SK-N-SH treated with all-trans-retinoic acid at 6 μM for 48 hours (cell line): ENCODE results near the gene STIM2.

Experiments
- ATAC-seq: fragments of 200-7000 bp; cut with Tn5 transposase; 3 replicates; pipeline ENCODE4 v1.9.1; 2020; ENCODE audit warnings: mild to moderate bottlenecking, moderate library complexity
- ARNTL ChIP-seq: fragments of 450-650 bp; formaldehyde crosslinking; IDR thresholded peaks from 2 replicates; pipeline ENCODE4 v1.5.0; 2020; ENCODE audit warnings: low read depth, mild to moderate bottlenecking, moderate library complexity, borderline replicate concordance
- BACH2 ChIP-seq: fragments of 250-450 bp; sonication (Bioruptor Pico); IDR thresholded peaks from 2 replicates; pipeline ENCODE4 v1.9.0; 2021; ENCODE audit warnings: mild to moderate bottlenecking, borderline replicate concordance
- CSDC2 ChIP-seq: fragments of 250-450 bp; sonication (Bioruptor Pico); IDR thresholded peaks from 2 replicates; pipeline ENCODE4 v1.5.0; 2020; ENCODE audit warnings: mild to moderate bottlenecking, moderate library complexity
- ESRRG ChIP-seq: fragments of 250-450 bp; sonication (Bioruptor Pico); IDR thresholded peaks from 2 replicates; pipeline ENCODE4 v1.6.1; 2021; ENCODE audit warnings: mild to moderate bottlenecking
- ISL1 ChIP-seq: fragments of 250-450 bp; sonication (Bioruptor Pico); IDR thresholded peaks from 2 replicates; pipeline ENCODE4 v2.1.2; 2022; ENCODE audit warnings: mild to moderate bottlenecking, moderate library complexity
- OSR1 ChIP-seq: fragments of 250-450 bp; sonication (Bioruptor Pico); IDR thresholded peaks from 2 replicates; pipeline ENCODE4 v1.8.0; 2022; ENCODE audit warnings: moderate library complexity, mild to moderate bottlenecking, inconsistent platforms
- PPARA ChIP-seq: fragments of 250-450 bp; sonication (Bioruptor Pico); IDR thresholded peaks from 2 replicates; pipeline ENCODE4 v1.5.0; 2020; ENCODE audit warnings: mild to moderate bottlenecking, borderline replicate concordance
- RARB ChIP-seq: fragments of 250-450 bp; sonication (Bioruptor Pico); IDR thresholded peaks from 2 replicates; pipeline ENCODE4 v1.8.0; 2021; ENCODE audit warnings: mild to moderate bottlenecking, moderate library complexity
- SNAI2 ChIP-seq: fragments of 250-450 bp; sonication (Bioruptor Pico); IDR thresholded peaks from 2 replicates; pipeline ENCODE4 v1.5.0; 2020; ENCODE audit warnings: mild to moderate bottlenecking, moderate library complexity
- TCF4 ChIP-seq: fragments of 250-450 bp; sonication (Bioruptor Pico); IDR thresholded peaks from 2 replicates; pipeline ENCODE4 v1.8.0; 2021; ENCODE audit warnings: mild to moderate bottlenecking, moderate library complexity, borderline replicate concordance
- TOX ChIP-seq: fragments of 250-450 bp; sonication (Bioruptor Pico); IDR thresholded peaks from 2 replicates; pipeline ENCODE4 v1.8.0; 2021; ENCODE audit warnings: mild to moderate bottlenecking, moderate library complexity, borderline replicate concordance
- ZC3H10 ChIP-seq: fragments of 250-450 bp; sonication (Bioruptor Pico); IDR thresholded peaks from 2 replicates; pipeline ENCODE4 v1.5.1; 2021; ENCODE audit warnings: mild to moderate bottlenecking, moderate library complexity
- ZFP3 ChIP-seq: fragments of 250-450 bp; sonication (Bioruptor Pico); IDR thresholded peaks from 2 replicates; pipeline ENCODE4 v1.5.0; 2020; ENCODE audit warnings: mild to moderate bottlenecking, moderate library complexity
- ZFP30 ChIP-seq: fragments of 450-650 bp; formaldehyde crosslinking; IDR thresholded peaks from 2 replicates; pipeline ENCODE4 v1.5.0; 2022; ENCODE audit warnings: mild to moderate bottlenecking, moderate library complexity
- ZNF565 ChIP-seq: fragments of 450-650 bp; formaldehyde crosslinking; conservative IDR thresholded peaks from 2 replicates; pipeline ENCODE4 v1.5.0; 2020; ENCODE audit warnings: low read depth, mild to moderate bottlenecking, moderate library complexity
- ZNF8 ChIP-seq: fragments of 450-650 bp; formaldehyde crosslinking; IDR thresholded peaks from 2 replicates; pipeline ENCODE4 v1.5.0; 2020; ENCODE audit warnings: mild to moderate bottlenecking, moderate library complexity
- TF ChIP-seq, protein P1 (sequence below): fragments of 250-450 bp; sonication (Bioruptor Pico); IDR thresholded peaks from 2 replicates; pipeline ENCODE4 v1.5.0; 2020; ENCODE audit warnings: mild to moderate bottlenecking, moderate library complexity
- TF ChIP-seq, protein P2 (sequence below): fragments of 250-450 bp; sonication (Bioruptor Pico); IDR thresholded peaks from 2 replicates; pipeline ENCODE4 v1.8.0; 2021; ENCODE audit warnings: low read depth, mild to moderate bottlenecking, moderate library complexity, borderline replicate concordance
- TF ChIP-seq, protein P3 (sequence below): fragments of 250-450 bp; sonication (Bioruptor Pico); IDR thresholded peaks from 2 replicates; pipeline ENCODE4 v1.5.1; 2020; ENCODE audit warnings: low read depth, mild to moderate bottlenecking, moderate library complexity
- TF ChIP-seq, protein P4 (sequence below): fragments of 250-450 bp; sonication (Bioruptor Pico); IDR thresholded peaks from 2 replicates; pipeline ENCODE4 v1.5.1; 2021; ENCODE audit warnings: mild to moderate bottlenecking, moderate library complexity
- TF ChIP-seq, protein P5 (sequence below): fragments of 250-450 bp; sonication (Bioruptor Pico); IDR thresholded peaks from 2 replicates; pipeline ENCODE4 v1.8.0; 2020; ENCODE audit warnings: mild to moderate bottlenecking, moderate library complexity, borderline replicate concordance

STIM2 gene

DNA sequence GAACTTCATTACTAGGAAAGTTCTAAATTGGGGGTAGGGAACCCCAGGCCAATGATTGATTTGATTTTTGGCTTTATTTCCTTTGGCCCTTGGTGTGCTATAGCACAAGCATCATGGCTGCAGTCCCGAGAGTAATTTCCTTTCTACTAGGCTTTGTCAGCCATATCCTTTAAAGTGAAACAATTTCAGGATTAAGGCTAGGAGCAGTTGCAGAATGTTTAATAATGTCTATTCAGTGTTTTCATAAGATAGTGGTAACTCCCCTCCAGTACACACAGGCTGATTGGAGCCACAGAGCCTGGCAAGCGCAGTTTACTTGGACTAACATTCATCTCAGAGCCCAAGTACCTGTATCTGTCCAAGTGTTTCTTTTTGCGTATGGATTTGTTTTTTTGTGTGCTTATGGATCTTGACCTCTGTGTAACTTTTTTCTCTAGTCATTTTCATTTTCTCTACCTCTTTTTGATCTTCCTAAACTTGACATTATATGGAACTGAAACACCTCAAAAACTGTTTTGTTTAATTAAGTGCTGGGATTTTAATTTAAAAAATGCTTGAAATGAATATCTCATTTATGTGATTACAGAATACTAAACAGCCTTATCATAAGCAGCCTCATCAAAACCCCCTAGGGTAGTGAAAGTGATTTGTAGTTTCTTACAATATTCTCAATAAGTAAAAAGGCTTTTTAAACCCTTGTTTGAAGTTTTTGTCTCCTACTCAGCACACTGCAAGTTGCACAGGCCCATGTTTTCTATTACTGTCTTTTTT is 7.5 kb downstream of the STIM2 start:
- ATAC-seq = peak; percentile 31; the same call in 1 of the 3 replicates
- TF ChIP-seq TCF4 (CRISPR knock-in tag) = no peak
- no peak for TF ChIP-seq ZFP30 (CRISPR knock-in tag)
- TF ChIP-seq ARNTL = no peak
- no peak for TF ChIP-seq ZNF565 (CRISPR knock-in tag)
- no peak for TF ChIP-seq OSR1 (CRISPR knock-in tag)
- TF ChIP-seq, protein P1, sequence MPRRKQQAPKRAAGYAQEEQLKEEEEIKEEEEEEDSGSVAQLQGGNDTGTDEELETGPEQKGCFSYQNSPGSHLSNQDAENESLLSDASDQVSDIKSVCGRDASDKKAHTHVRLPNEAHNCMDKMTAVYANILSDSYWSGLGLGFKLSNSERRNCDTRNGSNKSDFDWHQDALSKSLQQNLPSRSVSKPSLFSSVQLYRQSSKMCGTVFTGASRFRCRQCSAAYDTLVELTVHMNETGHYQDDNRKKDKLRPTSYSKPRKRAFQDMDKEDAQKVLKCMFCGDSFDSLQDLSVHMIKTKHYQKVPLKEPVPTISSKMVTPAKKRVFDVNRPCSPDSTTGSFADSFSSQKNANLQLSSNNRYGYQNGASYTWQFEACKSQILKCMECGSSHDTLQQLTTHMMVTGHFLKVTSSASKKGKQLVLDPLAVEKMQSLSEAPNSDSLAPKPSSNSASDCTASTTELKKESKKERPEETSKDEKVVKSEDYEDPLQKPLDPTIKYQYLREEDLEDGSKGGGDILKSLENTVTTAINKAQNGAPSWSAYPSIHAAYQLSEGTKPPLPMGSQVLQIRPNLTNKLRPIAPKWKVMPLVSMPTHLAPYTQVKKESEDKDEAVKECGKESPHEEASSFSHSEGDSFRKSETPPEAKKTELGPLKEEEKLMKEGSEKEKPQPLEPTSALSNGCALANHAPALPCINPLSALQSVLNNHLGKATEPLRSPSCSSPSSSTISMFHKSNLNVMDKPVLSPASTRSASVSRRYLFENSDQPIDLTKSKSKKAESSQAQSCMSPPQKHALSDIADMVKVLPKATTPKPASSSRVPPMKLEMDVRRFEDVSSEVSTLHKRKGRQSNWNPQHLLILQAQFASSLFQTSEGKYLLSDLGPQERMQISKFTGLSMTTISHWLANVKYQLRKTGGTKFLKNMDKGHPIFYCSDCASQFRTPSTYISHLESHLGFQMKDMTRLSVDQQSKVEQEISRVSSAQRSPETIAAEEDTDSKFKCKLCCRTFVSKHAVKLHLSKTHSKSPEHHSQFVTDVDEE (CRISPR knock-in tag) = no peak
- TF ChIP-seq SNAI2 (CRISPR knock-in tag) = no peak
- TF ChIP-seq, protein P2, sequence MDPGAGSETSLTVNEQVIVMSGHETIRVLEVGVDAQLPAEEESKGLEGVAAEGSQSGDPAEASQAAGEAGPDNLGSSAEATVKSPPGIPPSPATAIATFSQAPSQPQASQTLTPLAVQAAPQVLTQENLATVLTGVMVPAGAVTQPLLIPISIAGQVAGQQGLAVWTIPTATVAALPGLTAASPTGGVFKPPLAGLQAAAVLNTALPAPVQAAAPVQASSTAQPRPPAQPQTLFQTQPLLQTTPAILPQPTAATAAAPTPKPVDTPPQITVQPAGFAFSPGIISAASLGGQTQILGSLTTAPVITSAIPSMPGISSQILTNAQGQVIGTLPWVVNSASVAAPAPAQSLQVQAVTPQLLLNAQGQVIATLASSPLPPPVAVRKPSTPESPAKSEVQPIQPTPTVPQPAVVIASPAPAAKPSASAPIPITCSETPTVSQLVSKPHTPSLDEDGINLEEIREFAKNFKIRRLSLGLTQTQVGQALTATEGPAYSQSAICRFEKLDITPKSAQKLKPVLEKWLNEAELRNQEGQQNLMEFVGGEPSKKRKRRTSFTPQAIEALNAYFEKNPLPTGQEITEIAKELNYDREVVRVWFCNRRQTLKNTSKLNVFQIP = no peak
- no peak for TF ChIP-seq BACH2
- TF ChIP-seq, protein P3, sequence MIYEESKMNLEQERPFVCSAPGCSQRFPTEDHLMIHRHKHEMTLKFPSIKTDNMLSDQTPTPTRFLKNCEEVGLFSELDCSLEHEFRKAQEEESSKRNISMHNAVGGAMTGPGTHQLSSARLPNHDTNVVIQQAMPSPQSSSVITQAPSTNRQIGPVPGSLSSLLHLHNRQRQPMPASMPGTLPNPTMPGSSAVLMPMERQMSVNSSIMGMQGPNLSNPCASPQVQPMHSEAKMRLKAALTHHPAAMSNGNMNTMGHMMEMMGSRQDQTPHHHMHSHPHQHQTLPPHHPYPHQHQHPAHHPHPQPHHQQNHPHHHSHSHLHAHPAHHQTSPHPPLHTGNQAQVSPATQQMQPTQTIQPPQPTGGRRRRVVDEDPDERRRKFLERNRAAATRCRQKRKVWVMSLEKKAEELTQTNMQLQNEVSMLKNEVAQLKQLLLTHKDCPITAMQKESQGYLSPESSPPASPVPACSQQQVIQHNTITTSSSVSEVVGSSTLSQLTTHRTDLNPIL = no peak
- TF ChIP-seq ZNF8 (CRISPR knock-in tag) = no peak
- TF ChIP-seq RARB (CRISPR knock-in tag) = no peak
- no peak for TF ChIP-seq CSDC2 (CRISPR knock-in tag)
- no peak for TF ChIP-seq PPARA
- TF ChIP-seq, protein P4, sequence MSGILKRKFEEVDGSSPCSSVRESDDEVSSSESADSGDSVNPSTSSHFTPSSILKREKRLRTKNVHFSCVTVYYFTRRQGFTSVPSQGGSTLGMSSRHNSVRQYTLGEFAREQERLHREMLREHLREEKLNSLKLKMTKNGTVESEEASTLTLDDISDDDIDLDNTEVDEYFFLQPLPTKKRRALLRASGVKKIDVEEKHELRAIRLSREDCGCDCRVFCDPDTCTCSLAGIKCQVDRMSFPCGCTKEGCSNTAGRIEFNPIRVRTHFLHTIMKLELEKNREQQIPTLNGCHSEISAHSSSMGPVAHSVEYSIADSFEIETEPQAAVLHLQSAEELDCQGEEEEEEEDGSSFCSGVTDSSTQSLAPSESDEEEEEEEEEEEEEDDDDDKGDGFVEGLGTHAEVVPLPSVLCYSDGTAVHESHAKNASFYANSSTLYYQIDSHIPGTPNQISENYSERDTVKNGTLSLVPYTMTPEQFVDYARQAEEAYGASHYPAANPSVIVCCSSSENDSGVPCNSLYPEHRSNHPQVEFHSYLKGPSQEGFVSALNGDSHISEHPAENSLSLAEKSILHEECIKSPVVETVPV (CRISPR knock-in tag) = no peak
- TF ChIP-seq, protein P5, sequence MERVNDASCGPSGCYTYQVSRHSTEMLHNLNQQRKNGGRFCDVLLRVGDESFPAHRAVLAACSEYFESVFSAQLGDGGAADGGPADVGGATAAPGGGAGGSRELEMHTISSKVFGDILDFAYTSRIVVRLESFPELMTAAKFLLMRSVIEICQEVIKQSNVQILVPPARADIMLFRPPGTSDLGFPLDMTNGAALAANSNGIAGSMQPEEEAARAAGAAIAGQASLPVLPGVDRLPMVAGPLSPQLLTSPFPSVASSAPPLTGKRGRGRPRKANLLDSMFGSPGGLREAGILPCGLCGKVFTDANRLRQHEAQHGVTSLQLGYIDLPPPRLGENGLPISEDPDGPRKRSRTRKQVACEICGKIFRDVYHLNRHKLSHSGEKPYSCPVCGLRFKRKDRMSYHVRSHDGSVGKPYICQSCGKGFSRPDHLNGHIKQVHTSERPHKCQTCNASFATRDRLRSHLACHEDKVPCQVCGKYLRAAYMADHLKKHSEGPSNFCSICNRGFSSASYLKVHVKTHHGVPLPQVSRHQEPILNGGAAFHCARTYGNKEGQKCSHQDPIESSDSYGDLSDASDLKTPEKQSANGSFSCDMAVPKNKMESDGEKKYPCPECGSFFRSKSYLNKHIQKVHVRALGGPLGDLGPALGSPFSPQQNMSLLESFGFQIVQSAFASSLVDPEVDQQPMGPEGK (CRISPR knock-in tag) = no peak
- no peak for TF ChIP-seq TOX
- no peak for TF ChIP-seq ESRRG

DNA sequence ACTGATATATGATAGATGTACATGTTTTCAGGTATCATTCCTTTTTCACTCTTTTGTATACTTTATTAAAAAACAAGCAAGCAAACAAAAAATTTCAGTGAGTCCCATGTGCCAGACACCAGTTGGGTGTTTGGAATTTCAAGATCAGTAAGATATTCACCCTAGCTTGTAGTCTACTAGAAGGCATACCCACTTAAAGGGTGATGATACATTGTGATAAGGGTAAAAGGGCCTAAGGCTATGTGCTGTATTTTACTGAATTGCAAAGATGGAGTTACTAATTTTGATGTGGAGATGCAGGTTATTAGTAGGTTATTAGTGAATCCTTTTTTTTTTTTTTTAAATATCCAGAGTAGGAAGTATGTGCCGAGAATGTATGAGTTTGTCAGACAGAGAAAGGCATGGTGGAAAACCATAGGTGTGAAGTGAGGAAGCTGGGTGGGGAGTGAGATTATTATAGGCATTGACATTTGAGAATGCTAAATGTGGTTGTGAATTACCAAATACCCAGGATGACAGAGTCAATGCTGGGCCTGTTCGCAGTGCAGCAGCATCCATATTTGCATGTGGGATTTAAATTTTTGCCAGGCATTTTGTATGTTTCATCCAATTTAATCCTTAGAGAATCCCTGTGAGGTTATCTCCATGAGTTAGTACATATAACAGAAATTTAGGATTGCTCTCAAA is 10.1 kb downstream of the STIM2 start:
- ATAC-seq = no peak
- TF ChIP-seq BACH2 (no peak), ZFP3 (no peak), CSDC2 (CRISPR knock-in tag) (no peak), ZC3H10 (no peak), ISL1 (no peak), ZFP30 (CRISPR knock-in tag) (no peak), ARNTL (no peak), RARB (CRISPR knock-in tag) (no peak)
- TF ChIP-seq, protein P3 = no peak
- TF ChIP-seq, protein P2 = no peak
- TF ChIP-seq, protein P1 (CRISPR knock-in tag) = no peak
- TF ChIP-seq, protein P4 (CRISPR knock-in tag) = no peak
